ENCODE measurements around the gene PLOD3. TPM values are rescaled to one million over a fixed set of nuclear protein-coding genes. Genes with fewer than 3 reads are reported as not detected.
"Not testable (repeated sequence)": the region's sequence is repeated elsewhere in the genome, so short reads cannot be mapped to it uniquely, and the experiment has no call there.

Gene PLOD3
- total RNA-seq, 2 donors from 2014 or later, result 53.9 to 65.5 TPM

DNA sequence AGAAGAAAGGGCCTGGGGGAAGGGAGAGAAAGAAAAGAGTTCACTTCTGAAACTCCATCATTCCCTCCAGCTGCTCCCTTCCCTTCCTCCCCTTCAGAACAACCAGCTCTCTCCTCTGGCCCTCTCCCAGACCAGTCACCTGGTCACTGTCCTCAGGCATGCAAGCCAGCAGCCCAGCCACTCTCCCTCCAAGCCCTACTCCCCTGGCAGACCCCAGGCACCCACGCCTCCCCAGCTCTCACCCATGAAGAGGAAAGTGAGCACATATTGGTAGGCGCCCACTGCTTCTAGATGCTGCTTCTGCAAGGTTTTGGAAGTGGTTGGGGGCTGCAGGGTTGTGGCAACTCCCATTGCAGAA is 16.9 kb downstream of the PLOD3 start:
- TF ChIP-seq, protein P1, sequence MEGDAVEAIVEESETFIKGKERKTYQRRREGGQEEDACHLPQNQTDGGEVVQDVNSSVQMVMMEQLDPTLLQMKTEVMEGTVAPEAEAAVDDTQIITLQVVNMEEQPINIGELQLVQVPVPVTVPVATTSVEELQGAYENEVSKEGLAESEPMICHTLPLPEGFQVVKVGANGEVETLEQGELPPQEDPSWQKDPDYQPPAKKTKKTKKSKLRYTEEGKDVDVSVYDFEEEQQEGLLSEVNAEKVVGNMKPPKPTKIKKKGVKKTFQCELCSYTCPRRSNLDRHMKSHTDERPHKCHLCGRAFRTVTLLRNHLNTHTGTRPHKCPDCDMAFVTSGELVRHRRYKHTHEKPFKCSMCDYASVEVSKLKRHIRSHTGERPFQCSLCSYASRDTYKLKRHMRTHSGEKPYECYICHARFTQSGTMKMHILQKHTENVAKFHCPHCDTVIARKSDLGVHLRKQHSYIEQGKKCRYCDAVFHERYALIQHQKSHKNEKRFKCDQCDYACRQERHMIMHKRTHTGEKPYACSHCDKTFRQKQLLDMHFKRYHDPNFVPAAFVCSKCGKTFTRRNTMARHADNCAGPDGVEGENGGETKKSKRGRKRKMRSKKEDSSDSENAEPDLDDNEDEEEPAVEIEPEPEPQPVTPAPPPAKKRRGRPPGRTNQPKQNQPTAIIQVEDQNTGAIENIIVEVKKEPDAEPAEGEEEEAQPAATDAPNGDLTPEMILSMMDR (conservative IDR thresholded peaks at IDR 0.05), result no peak
- Mint-ChIP-seq H3K9me3 (no peaks in the 10 kb centered on the region), H3K27ac (no peak overlapping the region), H3K4me1 (peaks cover 7% of the 10 kb centered on the region), H3K4me3 (peak overlapping the region; percentile 46), H3K36me3 (ENCODE audit: low read depth) (no peaks in the 10 kb centered on the region), H3K27me3 (ENCODE audit: insufficient read depth) (peaks cover 37% of the 10 kb centered on the region)
- Histone ChIP-seq H3K9ac (ENCODE audit: extremely low read depth, low read length, poor library complexity, severe bottlenecking) (no peak overlapping the region), H3K27ac (ENCODE audit: low read depth, low read length) (no peak overlapping the region), H3K4me1 (ENCODE audit: control insufficient read depth, insufficient read depth, low read length) (peaks cover 5% of the 10 kb centered on the region), H3K27me3 (ENCODE audit: control insufficient read depth, insufficient read depth, low read length, poor library complexity, severe bottlenecking) (no peaks in the 10 kb centered on the region), H3K36me3 (ENCODE audit: control insufficient read depth, insufficient read depth, low read length) (no peaks in the 10 kb centered on the region), H3K9me3 (ENCODE audit: control insufficient read depth, low read length) (no peaks in the 10 kb centered on the region), H3K4me3 (ENCODE audit: low read length) (no peak overlapping the region)
- DNase-seq, result no peak
- 80% methylated on average over 2 of the region's 2 CpGs; no CpG with 5 or more reads in 1 of the 2 experiments for WGBS, 2 experiments (ENCODE audit: insufficient coverage in 1 of 2, insufficient read length in 1 of 2)

DNA sequence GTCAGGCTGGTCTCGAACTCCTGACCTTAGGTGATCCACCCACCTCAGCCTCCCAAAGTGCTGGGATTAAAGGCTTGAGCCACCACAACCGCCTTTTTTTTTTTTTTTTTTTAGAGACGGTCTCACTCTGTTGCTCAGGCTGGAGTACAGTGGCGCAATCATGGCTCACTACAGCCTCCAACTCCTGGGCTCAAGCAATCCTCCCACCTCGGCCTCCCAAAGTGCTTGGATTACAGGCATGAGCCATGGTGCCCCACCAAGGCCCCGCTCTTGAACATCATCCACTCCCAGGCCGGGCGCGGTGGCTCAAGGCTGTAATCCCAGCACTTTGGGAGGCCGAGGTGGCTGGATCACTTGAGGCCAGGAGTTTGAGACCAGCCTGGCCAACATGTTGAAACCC is 17.9 kb downstream of the PLOD3 start:
- H3K9me3 Mint-ChIP-seq; H3K27me3 ChIP-seq (ENCODE audit: control insufficient read depth, insufficient read depth, low read length, poor library complexity, severe bottlenecking); H3K4me1 ChIP-seq (ENCODE audit: control insufficient read depth, insufficient read depth, low read length); H3K27ac ChIP-seq (ENCODE audit: low read depth, low read length); H3K4me3 Mint-ChIP-seq; H3K27ac Mint-ChIP-seq; H3K36me3 ChIP-seq (ENCODE audit: control insufficient read depth, insufficient read depth, low read length); H3K9me3 ChIP-seq (ENCODE audit: control insufficient read depth, low read length); H3K4me1 Mint-ChIP-seq; DNase-seq; H3K9ac ChIP-seq (ENCODE audit: extremely low read depth, low read length, poor library complexity, severe bottlenecking); H3K36me3 Mint-ChIP-seq (ENCODE audit: low read depth); H3K4me3 ChIP-seq (ENCODE audit: low read length): not testable (repeated sequence)
- peaks cover 39% of the 10 kb centered on the region for H3K27me3 Mint-ChIP-seq (ENCODE audit: insufficient read depth)
- WGBS, 2 experiments (ENCODE audit: insufficient coverage in 1 of 2, insufficient read length in 1 of 2), result 93% methylated on average over 5 to 10 of the region's 10 CpGs

DNA sequence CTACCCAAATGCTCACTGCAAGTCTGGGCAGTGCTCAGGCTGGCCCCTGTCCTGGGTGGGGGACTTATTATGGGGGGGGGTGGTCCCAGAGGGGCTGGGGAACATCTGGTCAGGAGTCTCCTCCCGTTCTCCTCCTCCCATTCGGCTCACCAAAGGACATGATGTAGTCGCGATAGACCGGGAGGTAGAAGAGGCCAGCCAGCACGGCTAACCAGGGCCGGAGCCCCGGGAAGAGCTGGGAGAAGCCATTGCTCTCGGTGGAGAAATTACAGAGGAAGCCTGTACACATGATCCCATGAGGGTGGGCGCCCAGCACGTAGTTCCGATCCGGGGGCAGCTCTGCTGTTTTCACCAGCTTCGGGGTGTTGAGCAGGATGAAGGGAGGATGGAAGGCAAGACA is 18.9 kb downstream of the PLOD3 start:
- Histone ChIP-seq H3K9ac (ENCODE audit: extremely low read depth, low read length, poor library complexity, severe bottlenecking) (no peak overlapping the region), H3K4me1 (ENCODE audit: control insufficient read depth, insufficient read depth, low read length) (peaks cover 5% of the 10 kb centered on the region), H3K4me3 (ENCODE audit: low read length) (no peak overlapping the region), H3K27ac (ENCODE audit: low read depth, low read length) (no peak overlapping the region), H3K36me3 (ENCODE audit: control insufficient read depth, insufficient read depth, low read length) (no peaks in the 10 kb centered on the region), H3K27me3 (ENCODE audit: control insufficient read depth, insufficient read depth, low read length, poor library complexity, severe bottlenecking) (no peaks in the 10 kb centered on the region), H3K9me3 (ENCODE audit: control insufficient read depth, low read length) (no peaks in the 10 kb centered on the region)
- no peak for DNase-seq
- Mint-ChIP-seq H3K27ac (no peak overlapping the region), H3K4me3 (no peak overlapping the region), H3K27me3 (ENCODE audit: insufficient read depth) (peaks cover 34% of the 10 kb centered on the region), H3K9me3 (no peaks in the 10 kb centered on the region), H3K36me3 (ENCODE audit: low read depth) (no peaks in the 10 kb centered on the region), H3K4me1 (peaks cover 7% of the 10 kb centered on the region)
- 92 to 94% methylated on average over 7 to 14 of the region's 14 CpGs for WGBS, 2 experiments (ENCODE audit: insufficient coverage in 1 of 2, insufficient read length in 1 of 2)
- TF ChIP-seq, protein P1 (conservative IDR thresholded peaks at IDR 0.05), result no peak

DNA sequence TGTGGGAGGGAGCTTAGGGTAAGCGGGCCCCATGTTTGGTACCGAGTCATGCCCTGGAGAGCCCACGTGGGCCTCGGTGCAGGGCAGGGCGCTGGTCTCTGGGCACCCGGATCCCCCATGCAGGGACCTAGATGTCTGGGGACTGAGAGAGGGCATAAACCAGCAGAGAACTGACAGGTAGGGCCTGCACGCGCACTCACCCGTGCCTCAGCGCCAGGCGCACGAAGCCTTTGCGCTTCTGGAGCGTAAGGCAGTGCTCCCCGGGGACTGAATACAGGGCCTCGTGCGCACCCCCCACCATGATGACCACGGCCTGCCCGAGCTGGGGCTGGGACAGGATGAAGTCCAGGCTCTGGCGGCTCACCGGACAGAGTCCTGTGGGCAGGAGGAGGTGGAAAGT is 19.4 kb downstream of the PLOD3 start:
- Mint-ChIP-seq H3K27me3 (ENCODE audit: insufficient read depth) (peaks cover 30% of the 10 kb centered on the region), H3K4me1 (peaks cover 7% of the 10 kb centered on the region), H3K4me3 (no peak overlapping the region), H3K27ac (no peak overlapping the region), H3K36me3 (ENCODE audit: low read depth) (no peaks in the 10 kb centered on the region), H3K9me3 (no peaks in the 10 kb centered on the region)
- Histone ChIP-seq H3K9ac (ENCODE audit: extremely low read depth, low read length, poor library complexity, severe bottlenecking) (no peak overlapping the region), H3K27me3 (ENCODE audit: control insufficient read depth, insufficient read depth, low read length, poor library complexity, severe bottlenecking) (no peaks in the 10 kb centered on the region), H3K9me3 (ENCODE audit: control insufficient read depth, low read length) (no peaks in the 10 kb centered on the region), H3K36me3 (ENCODE audit: control insufficient read depth, insufficient read depth, low read length) (no peaks in the 10 kb centered on the region), H3K4me1 (ENCODE audit: control insufficient read depth, insufficient read depth, low read length) (peaks cover 5% of the 10 kb centered on the region), H3K4me3 (ENCODE audit: low read length) (no peak overlapping the region), H3K27ac (ENCODE audit: low read depth, low read length) (no peak overlapping the region)
- DNase-seq, result no peak
- 93 to 95% methylated on average over 14 to 21 of the region's 21 CpGs for WGBS, 2 experiments (ENCODE audit: insufficient coverage in 1 of 2, insufficient read length in 1 of 2)
- TF ChIP-seq, protein P1 (conservative IDR thresholded peaks at IDR 0.05), result no peak
